Measurements from ENCODE around the gene MLPH.
A peak's percentile ranks its signal among the peaks of the same experiment; 100 is the strongest.

MLPH gene

GRCh38 chr2:237480988-237481525 is 6.0 kb upstream of the MLPH start:
- H3K4me3 ChIP-seq (ENCODE audit: low read depth, low read length) = no peak overlapping the region
- no peak for TF ChIP-seq CTCF (IDR thresholded peaks at IDR 0.05; ENCODE audit: low read depth, low read length)

GRCh38 chr2:237482485-237482884 is 4.6 kb upstream of the MLPH start:
- H3K4me3 ChIP-seq (ENCODE audit: low read depth, low read length) = no peak overlapping the region
- TF ChIP-seq CTCF (IDR thresholded peaks at IDR 0.05; ENCODE audit: low read depth, low read length) = no peak

GRCh38 chr2:237483018-237483731 is 3.9 kb upstream of the MLPH start:
- no peak overlapping the region for H3K4me3 ChIP-seq (ENCODE audit: low read depth, low read length)
- TF ChIP-seq CTCF (IDR thresholded peaks at IDR 0.05; ENCODE audit: low read depth, low read length) = peak; percentile 83

- TF ChIP-seq CTCF (IDR thresholded peaks at IDR 0.05; ENCODE audit: low read depth, low read length) = no peak
- no peak overlapping the region for H3K4me3 ChIP-seq (ENCODE audit: low read depth, low read length)
Observed at GRCh38 chr2:237485304-237485703, 1.7 kb upstream of the MLPH start.

GRCh38 chr2:237485844-237486243 is 1.2 kb upstream of the MLPH start:
- no peak for TF ChIP-seq CTCF (IDR thresholded peaks at IDR 0.05; ENCODE audit: low read depth, low read length)
- H3K4me3 ChIP-seq (ENCODE audit: low read depth, low read length) = peak overlapping the region; percentile 65

GRCh38 chr2:237486334-237486818 is 675 bp upstream of the MLPH start:
- peak overlapping the region; percentile 65 for H3K4me3 ChIP-seq (ENCODE audit: low read depth, low read length)
- TF ChIP-seq CTCF (IDR thresholded peaks at IDR 0.05; ENCODE audit: low read depth, low read length) = no peak

GRCh38 chr2:237487496-237487895 is 445 bp downstream of the MLPH start:
- no peak for TF ChIP-seq CTCF (IDR thresholded peaks at IDR 0.05; ENCODE audit: low read depth, low read length)
- peak overlapping the region; percentile 65 for H3K4me3 ChIP-seq (ENCODE audit: low read depth, low read length)
